NCI-H1694 (cell line): ENCODE results near the gene KCNJ15.

ENCODE experiments used
- DNase-seq: peaks from one replicate; lab custom pipeline; 2025; lab: John Stamatoyannopoulos, UW

Gene KCNJ15

DNA sequence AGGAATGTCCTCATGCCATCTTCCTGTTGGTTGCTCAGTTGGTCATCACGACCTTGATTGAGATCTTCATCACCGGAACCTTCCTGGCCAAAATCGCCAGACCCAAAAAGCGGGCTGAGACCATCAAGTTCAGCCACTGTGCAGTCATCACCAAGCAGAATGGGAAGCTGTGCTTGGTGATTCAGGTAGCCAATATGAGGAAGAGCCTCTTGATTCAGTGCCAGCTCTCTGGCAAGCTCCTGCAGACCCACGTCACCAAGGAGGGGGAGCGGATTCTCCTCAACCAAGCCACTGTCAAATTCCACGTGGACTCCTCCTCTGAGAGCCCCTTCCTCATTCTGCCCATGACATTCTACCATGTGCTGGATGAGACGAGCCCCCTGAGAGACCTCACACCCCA, 42.9 kb downstream of the KCNJ15 start:
- no peak for DNase-seq

DNA sequence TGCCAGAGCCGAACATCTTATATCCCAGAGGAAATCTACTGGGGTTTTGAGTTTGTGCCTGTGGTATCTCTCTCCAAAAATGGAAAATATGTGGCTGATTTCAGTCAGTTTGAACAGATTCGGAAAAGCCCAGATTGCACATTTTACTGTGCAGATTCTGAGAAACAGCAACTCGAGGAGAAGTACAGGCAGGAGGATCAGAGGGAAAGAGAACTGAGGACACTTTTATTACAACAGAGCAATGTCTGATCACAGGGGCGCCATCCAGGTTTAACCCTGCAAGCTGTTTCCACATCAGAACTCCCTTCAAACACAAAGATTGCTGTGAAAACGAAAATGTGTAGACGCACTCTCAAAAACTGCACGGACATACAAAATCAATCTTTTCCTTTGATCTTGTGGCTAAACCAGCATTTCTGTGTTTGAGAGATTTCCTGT, 43.4 kb downstream of the KCNJ15 start:
- no peak for DNase-seq

DNA sequence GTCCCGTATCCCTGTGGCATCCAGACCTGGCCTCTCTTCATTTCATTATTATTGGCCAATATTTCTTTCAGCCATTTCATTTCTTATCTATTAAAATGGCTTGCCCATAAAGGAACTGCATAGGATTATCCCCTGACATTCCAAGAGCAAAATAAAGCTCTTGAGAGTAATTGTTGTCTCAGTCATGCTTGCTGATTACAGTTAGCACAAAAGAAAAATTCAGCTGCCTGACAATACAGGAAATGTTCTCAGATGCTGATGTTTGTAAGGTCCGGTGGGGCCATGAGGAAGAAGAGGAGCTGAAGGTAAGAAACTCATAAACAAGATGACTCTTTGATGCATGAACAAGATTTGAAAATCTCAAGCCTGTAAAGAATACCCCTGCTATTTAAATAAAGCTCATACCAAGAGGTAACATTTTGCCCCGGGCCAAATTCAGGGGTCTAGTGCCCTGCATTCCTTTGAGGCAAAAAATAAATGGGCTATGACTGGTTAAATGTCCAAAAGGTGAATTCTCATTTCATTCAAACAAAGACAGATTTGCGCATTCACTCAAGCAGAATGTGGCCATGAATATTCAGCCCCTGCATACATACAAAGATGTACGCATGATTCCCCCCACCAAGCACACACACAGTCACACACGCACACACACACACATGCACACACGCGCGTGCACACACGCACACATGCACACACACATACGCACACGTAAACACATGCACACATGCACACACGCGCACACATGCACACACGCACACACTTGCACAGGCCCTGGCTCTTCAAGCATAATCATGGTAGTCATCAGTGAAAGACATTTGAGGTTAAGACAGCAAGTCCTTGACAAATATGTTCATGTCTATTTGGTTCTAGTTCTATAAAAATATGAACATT, 44.8 kb downstream of the KCNJ15 start:
- no peak for DNase-seq

DNA sequence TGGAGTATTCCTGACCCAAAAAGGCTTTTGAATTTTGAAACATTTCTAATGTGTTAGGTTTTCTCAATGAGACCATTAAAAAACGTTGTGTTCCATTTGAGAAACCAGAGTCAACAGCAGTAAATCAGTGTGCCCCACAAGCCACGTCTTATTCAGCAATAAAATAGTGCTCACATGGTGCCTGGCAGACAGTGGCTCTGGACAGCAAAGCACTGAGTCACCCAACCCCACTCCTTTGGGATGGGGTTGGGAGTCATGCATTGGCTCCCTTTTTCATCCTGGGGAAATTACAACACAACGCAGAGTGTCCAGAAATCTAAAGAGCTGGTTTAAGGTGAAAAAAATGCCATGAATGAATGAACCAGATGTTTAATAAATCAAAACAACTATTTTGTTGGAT, 46.5 kb downstream of the KCNJ15 start:
- no peak for DNase-seq

DNA sequence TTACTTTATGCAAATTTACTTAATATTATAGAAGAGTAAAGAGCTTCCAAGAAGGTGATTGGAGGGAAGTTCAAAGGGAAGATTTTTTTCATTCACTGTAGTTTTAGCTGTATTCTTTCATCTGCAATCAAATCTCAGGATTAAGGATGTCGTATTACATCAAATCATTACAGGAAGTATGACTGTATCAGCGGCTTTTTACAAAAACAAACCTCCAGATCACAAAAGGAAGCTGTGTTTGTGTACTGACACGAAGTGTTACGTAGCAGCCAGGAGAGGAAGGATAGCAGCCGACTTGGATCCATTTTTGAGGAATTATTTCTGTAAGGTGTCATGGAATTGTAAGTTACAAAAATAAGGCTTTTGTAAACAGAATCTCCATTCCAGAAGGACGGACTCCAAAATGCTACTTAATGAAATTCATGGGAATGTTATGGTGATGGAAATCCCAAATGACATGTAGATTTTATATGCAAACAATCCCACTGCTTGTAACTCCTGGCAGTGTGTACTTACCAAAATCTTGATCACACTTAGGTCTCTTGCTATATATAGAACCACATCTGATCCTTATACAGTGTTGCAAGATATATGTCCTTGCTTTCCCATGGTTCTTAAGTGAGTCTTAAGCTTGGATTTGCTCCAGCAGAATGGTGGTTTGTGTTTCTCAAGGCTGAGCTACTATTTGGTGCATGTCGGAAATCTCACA, 49.8 kb downstream of the KCNJ15 start:
- DNase-seq: no peak

DNA sequence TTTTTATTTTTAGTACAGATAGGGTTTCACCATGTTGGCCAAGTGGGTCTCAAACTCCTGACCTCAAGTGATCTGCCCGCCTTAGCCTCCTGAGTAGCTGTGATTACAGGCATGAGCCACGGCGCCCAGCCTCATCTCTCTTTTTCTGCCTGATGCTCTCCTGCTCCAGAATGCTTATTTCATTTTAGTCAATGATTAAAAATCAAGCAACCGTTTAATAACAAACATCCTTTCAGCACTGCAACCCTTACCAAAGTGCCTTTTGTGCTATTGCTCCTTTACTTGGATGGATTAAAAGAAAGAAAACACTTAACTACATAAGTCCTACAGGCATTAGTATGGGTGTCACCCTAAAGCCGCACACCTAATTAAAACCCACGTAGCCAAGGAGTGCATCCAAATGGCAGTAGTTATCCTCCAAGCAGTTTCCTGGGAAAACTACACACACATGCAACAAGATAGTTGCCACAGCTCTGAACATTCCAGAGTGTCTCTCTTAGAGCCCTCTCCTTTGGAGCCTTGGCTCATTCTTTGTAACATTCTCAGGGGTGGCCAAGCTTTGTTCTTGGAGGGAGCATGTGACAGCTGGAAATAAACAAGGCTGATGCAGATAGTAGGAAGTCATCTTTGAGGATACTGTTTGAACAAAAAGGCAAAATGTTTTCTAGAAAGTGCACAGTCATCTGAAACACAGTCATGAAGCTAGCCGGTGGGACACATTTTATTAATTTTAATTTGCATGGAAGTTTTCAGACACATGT, 51.2 kb downstream of the KCNJ15 start:
- DNase-seq: no peak

DNA sequence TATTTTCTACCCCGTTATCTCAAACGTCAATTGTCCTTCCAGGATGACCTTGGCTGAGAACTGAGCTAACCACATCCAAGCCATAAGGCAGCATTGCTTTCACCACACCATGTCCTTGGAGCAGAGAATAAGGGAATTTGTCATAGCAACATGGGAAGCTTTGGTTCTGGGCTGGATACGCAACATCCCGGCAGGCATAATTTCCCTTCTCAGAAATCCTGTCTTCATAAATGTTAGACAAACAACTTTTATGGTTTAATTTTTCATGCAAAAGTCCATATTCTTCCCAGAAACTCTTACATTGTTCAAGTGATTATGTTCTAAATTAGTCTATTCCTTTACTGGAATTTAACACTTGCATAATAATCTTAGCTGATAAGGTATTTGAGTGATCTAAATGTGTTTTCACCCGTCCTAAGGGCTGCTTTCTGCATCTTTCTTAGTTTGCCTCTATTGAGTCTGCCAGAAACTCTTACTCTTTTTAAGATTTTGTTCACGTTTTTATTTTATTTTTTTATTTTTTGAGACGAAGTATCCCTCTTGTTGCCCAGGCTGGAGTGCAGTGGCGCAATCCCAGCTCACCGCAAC, 51.8 kb downstream of the KCNJ15 start:
- no peak for DNase-seq

DNA sequence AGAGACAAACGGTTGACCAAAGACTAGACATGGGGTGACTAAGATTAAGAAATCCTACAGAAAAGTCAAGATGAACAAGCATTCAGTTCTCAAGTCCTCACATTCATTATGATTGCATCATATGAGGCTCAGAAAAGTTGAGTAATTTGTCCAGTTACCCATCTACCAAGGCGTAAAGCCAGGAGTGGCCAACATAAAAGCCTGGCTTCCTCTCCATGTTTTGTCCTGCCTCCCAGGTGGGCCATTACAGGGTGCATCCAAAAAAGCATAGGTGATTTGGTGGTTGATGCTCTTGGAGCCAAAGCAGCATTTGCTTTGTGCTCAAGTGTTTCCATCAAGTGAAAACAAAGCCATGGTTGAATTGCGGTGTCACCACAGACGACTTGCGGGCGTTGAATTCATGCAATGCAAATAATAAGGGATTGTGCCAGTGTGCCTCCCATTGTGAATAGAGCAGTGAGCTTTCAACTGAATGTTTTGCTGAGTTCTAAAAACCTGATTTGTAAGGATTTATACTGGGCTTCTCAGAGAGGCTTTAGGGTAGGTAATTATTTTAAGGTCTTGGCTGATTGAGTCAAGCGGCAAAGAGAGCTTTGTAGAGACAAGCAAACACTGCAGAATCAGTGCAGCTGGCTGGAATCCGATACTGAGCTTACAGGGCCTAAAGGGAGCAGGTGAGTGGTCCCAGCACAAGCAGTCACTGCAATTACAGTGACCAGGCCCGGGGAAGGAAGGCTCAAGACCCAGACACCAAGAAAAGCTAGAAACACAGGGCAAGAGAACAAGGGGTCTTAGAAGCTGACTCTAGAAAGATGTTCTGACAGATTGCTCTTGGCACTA, 54.1 kb downstream of the KCNJ15 start:
- DNase-seq: no peak

DNA sequence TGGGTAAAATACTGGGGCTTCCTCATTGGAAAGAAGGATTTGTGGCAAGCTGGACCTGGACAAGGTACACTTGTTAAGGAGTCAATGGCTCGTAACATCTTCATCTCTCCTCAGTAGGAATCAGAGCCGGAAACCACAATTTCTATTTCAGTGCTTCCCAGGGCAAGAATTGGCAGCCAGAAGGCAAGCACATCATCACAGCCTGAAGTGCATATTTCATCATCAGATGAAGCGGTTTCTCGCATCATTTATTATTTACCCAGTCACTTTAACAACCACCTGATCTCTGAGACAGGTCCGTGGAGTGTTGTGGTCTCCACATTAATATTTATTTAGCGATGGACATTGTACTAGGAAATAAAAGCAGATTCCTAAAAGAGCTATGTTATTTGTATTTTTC, 55.0 kb downstream of the KCNJ15 start:
- DNase-seq: no peak

GRCh38 chr21:38312822-38313221, 56.0 kb downstream of the KCNJ15 start:
- no peak for DNase-seq

DNA sequence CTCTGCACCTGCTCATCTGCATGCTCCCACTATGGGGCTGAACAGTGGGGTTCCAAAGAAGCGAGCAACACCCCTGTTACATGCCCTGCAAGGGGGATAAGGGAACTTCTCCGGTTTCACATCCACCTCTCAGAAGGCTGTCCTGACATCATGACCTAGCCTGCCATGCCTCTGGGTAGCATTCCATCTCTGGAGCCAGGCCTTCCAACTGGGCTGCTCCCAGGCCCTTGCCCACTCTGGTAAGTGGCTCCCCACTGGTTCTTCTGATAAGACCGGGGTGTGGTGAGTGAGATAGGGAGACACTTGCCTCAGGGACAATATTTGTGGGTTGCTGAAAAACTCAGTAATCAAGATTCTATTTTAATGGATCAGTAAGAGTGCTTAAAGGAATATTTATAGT, 57.8 kb downstream of the KCNJ15 start:
- no peak for DNase-seq

DNA sequence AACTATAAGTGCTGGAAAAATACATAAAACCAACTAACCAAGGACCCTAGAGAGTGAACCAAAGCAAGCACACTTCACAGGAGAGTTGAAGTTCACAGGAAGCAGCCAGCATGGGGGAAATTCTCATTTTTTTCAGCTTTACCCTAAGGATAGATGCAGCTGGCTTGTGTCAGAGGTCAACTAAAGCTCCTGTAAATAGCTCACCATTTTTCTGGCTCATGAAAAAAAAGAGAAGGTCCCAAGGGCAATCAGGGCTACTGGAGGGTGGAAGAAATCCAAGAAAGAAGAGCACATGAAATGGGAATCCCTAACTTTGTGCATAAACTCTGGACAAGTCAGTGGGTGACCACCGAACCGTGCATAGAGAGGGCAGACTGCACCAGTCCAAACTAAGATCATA, 58.3 kb downstream of the KCNJ15 start:
- DNase-seq: no peak

GRCh38 chr21:38319781-38320180, 63.0 kb downstream of the KCNJ15 start:
- DNase-seq: no peak

GRCh38 chr21:38321568-38321967, 64.8 kb downstream of the KCNJ15 start:
- DNase-seq: no peak

DNA sequence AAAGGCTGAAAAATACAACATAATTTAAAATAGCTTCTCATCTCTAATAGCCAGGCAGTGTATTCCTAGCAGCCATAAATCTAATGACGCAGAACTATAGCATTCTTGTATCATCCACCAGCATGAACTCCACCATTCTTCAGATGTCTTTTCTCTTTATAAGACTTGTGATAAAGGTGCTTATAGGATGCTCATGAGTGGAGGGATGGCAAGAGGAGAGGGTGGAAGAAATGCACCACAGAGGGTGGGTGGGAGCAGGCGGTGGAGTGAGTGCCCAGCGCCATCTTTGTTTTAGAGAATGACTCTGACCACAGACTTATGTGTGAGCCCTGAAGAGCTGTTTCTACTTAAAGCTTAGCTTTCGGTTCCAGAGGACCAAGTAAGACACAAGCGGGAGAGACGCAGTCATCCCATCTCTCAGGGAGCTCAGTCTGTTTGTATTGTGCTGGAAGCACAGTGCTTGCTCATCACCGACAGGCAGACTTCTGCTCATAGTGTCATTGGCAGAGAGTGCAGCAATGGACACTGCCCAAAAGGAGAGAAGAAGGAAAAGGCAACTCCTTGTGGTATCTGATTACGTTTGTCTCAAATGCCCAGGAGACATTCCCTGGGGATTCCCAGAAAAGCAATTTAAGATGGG, 65.6 kb downstream of the KCNJ15 start:
- DNase-seq: no peak

DNA sequence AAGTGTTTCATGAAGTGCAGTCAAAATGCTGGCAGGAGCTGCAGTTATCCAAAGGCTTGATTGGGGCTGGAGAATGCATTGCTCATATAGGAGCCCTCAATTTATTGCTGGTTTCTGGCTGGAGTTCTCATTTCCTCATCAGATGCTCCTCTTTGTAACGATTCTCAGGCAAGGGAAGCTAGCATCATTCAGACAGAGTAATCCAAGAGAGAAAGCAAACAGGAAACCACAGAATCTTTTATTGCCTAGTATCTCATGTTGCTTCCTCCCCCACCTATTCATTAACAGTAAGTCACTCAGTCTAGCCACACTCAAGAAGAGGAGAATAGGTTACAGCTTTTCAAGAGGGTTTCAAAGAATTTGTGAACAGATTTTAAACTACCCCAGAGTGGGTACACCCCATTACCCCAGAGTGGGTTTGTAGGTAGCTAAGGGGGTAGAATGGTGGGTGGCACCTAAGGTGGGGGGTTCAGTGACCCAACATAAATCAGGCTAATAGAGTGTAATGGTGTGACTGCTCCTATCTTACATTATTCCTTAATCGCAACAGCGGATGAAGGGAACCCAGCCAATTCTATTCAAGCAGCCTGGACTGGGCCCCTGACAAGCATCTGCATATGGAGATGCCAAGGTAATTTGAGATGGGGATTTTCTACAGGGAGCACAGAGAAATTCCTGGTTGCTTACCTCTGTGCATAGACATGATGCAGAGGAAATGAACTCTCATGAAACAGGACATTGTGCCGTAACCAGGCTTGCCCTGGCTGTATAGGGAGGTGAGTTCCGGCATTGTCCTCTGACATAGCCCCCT, 67.1 kb downstream of the KCNJ15 start:
- no peak for DNase-seq

DNA sequence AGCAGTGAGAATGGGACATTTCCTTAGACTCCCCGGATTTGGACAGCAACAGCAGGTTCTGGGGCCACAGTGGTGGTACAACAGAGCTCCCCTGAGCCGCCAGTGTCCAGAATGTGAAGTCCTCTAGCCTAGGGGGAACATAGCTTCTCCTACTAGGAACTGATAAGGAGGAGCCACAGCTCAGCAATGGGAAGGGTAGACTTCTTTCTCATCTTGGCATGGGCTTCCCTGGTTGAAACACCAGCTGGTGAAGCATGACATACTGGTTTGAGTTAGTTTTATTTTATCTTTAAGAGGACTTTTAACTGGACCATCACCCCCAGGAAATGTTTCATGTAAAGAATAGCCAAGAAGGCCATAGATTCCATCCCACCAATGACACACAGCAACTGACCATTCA, 68.4 kb downstream of the KCNJ15 start:
- DNase-seq: no peak

- DNase-seq: no peak
Observed at GRCh38 chr21:38325731-38326420, 69.1 kb downstream of the KCNJ15 start.

DNA sequence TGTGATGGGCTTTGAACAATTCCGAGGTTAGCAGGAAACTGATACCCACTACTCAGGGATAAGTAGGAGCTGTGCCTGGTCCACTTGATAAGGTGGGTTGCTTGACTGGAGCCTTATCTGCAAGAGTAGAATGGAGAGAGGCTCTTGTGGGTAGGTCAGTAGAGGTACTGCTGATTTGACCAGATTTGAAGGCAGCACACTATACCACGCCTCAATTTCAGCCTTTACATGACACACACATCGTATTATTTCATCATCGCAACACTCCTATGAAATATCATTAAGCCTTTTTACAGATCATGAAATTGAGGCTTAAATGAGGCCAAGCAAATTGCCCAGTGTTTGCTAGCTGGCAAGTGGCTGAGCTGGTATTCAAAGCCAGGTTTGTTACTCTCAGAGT, 69.6 kb downstream of the KCNJ15 start:
- DNase-seq: no peak
